HG02588 (cell line): ENCODE results near the gene BDP1.
"Not testable (repeated sequence)": the region's sequence is repeated elsewhere in the genome, so short reads cannot be mapped to it uniquely, and the experiment has no call there.

ENCODE experiments used
- ATAC-seq: cut with Tn5 transposase; IDR thresholded peaks from one replicate; pipeline ENCODE4 v1.9.1; 2021; ENCODE audit warnings: mild to moderate bottlenecking, moderate library complexity; ENCODE audit not compliant: unreplicated experiment

Gene BDP1

DNA sequence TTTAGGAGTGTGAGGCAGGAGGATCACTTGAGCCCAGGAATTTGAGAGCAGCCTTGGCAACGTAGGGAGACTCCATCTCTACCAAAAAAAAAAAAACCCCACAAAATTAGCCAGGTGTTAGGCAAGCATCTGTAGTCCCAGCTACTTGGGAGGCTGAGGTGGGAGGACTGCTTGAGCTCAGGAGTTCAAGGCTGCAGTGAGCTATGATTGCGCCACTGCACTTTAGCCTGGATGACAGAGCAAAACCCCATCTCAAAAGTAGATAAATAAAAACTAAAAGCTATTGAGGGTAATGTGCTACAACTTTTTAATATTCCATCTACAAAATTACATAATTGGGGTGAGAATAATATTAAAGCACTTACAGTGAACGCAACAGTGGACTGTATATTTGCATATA lies 5.9 kb downstream of the BDP1 start:
- ATAC-seq, result no peak

DNA sequence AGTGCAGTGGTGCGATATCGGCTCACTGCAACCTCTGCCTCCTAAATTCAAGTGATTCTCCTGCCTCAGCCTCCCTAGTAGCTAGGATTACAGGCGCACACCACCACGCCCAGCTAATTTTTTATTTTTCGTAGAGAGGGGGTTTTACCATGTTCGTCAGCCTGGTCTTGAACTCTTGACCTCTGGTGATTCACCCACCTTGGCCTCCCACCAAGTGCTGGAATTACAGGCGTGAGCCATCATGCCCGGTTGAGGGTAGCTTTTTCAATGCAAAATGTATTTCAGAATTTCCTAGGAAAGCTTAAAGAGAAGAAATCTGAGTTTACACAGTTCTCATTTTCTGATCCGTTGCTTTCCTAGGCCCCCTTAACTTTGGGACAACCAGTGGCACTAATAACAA lies 15.7 kb downstream of the BDP1 start:
- ATAC-seq, result no peak

DNA sequence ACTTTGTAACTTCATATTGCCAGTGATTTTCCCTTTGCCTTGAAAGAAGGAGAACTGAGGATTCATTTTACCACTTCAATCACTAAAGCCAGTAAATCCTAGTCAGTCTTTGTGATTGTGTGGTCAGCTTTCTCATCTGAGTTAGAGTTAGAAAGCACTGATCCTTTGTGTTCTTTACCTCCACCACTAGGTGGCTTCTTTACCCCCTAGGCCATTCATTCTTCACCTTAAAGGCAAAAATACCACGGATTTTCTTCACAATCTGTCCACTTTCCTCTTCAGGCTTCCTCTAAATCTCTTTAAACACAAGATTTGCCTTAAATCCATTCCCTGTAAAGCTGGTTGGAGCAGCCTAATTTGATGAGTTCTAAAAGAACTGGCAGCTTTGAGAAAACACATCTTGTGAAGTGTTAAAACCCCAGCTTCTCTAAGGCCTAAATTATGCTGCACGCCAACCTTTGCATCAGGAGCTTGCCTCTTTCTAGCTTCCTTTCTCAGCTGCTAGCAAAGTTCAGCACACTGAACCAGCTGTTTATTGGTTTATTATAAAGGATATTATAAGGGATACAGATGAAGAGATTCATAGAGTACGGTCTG lies 20.4 kb downstream of the BDP1 start:
- ATAC-seq, result no peak

DNA sequence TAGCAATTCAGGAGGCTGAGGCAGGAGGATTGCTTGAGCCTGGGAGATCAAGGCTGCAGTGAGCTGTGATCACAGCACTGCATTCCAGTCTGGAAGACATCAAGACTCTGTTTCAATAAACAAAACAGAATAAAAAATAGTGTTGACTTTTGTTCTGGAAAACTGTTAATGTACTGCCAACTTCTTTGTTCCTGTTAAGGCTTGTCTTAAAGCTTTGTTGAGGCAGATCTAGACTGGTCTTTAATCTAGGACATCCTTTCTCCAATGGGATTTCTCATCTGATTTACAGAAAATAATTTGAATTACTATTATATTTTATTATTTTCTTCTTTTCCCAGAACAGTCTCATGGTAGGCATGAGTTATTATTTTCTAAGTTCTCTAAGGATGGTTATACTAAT lies 26.0 kb downstream of the BDP1 start:
- no peak for ATAC-seq

DNA sequence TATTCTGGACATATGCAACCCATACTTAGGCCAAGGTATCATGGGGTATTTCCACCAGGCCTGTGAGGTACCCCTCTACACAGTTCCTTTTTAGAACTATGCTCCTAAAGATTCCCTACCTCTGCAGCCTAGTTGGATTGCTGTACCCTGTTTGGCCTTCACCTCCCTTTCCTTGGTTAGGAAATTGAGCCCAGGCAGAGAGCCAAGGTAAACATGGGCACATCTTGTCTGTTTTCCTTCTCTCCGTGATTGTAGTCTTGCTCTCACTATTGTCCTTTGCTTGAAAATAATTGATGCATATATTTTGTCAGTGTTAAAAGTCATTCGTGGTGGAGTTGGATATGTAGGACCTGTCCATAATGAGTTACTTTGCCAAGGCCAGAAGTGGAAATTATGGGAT lies 26.7 kb downstream of the BDP1 start:
- no peak for ATAC-seq

DNA sequence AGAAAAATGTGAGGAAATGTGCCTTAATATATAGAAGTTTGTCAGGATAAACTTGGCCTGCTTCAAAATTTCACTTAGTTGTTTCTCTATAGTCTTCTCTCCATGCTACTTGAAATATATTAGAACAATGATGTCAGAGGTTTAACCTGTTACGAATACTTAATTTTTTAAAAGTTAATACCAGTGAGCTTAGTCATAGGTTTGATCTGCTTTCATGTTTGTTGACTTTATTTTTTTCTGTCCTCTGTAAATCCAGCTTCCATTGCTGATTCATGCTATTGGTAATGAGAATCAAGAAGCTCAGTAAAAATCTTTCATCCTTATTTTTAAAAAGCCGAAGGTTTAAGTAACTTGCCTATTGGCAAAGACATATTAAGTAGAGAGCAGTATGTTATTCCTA lies 27.9 kb downstream of the BDP1 start:
- ATAC-seq, result no peak

DNA sequence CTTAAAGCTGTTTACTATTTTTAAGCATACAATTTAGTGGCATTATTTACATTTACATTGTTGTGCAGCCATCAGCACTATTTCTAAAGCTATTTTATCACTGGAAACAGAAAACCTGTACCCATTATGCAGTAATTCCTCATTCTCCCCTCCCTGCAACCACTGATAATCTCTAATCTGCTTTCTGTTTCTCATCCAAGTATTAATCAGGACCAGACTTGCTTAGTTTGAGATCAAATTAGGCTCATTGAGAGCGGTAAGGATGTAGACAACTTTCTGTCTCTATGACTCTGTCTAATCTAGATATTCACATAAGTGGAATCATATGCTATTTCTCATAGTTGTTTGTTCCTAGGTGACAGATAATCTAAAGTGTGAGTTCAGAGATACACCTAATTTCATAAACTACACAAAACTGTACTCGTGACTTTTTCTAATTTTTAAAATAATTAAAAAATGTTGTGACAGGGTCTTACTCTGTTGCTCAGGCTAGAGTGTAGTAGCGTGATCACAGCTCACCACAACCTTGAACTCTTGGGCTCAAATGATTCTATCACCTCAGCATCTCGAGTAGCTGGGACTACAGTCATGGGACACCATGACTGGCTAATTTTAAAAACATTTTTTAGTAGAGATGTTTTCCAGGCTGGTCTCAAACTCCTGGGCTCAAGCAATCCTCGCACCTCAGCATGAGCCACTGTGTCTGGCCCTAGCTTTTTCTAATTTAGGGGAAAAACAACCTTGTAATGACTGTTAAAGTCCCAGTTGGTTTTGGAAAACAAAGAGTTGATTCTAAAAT lies 37.6 kb downstream of the BDP1 start:
- no peak for ATAC-seq

DNA sequence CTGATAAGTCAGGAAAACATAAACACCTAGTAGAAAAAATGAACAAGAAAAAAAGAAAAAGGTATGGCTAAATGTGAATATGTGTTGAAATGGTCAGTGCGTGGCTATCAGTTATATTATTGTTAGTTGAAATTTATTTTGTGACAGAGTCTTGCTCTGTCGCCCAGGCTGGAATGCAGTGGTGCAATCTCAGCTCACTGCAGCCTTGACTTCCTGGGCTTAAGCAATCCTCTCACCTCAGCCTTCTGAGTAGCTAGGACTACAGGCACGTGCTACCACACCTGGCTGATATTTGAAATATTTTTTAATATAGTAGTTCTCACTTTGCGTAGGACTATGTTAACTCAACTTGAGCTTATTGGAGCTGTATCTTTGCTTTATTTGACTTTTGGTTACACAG lies 38.8 kb downstream of the BDP1 start:
- not testable (repeated sequence) for ATAC-seq

DNA sequence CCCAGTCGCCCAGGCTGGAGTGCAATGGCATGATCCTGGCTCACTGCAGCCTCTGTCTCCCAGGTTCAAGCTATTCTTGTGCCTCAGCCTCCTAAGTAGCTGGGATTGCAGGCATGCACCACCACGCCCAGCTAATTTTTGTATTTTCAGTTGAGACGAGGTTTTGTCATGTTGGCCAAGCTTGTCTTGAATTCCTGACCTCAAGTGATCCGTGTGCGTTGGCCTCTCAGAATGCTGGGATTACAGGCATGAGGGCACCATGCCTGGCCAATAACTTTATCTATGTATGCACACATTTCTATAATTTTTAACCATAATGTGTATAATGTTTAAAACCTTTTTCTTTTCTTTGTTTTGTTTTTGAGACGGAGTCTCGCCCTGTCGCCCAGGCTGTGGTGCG lies 43.3 kb downstream of the BDP1 start:
- ATAC-seq, result not testable (repeated sequence)

DNA sequence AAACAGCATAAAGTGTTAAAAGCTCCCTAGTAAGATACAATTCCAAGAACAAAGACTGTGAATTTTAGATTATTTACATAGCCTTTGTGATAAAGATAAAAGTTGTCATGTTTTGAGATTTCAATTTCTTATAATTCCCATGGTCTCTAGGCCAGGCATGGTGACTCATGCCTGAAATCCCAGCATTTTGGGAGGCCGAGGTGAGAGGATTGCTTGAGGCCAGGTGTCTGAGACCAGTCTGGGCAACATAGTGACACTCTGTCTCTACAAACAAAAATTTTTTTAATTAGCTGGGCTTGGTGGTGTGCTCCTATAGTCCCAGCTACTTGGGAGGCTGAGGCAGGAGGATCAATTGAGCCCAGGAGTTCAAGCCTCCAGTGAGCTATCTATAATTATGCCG lies 48.1 kb downstream of the BDP1 start:
- ATAC-seq, result no peak

DNA sequence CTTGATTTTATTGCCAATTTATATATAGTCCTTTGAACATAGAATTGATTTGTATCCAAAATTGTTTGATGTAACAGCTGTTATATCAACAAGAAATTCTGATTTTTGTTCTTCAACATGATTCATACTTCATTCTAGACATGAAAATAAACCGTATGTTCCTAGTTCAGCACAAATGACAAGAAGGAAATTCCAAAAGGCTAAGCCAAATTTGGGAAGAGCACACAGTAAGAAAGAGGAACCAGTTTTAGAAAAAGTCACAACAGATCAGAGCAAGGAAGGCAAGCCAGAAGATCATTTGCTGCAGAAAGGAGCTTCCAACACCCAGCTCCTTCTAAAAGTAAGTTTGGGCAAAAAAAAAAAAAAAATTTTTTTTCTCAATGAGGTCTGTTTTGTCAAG lies 66.7 kb downstream of the BDP1 start:
- no peak for ATAC-seq

DNA sequence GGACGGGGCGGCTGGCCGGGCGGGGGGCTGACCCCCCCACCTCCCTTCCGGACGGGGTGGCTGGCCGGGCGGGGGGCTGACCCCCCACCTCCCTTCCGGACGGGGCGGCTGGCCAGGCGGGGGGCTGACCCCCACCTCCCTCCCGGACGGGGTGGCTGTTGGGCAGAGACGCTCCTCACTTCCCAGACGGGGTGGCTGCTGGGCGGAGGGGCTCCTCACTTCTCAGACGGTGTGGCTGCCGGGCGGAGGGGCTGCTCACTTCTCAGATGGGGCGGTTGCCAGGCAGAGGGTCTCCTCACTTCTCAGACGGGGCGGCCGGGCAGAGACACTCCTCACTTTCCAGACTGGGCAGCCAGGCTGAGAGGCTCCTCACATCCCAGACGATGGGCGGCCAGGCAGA lies 70.2 kb downstream of the BDP1 start:
- ATAC-seq, result not testable (repeated sequence)

DNA sequence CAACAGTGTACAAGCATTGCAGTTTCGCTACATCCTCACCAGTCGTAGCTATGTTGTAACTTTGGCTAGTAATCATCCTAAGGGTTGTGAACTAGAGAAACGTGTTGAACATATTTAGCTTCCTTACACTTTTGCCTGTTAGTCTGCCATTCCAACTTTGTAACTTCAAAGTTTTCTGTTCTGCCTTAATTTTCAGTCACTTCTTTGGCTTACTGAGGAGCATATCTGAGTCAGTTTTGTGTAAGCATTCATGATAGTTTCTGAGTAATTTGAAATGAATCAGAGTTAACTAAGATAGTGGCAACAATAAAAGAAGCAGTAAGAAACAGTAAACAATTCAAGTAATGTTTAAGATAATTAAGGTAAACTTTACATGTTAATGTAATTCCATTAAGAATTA lies 72.8 kb downstream of the BDP1 start:
- no peak for ATAC-seq

DNA sequence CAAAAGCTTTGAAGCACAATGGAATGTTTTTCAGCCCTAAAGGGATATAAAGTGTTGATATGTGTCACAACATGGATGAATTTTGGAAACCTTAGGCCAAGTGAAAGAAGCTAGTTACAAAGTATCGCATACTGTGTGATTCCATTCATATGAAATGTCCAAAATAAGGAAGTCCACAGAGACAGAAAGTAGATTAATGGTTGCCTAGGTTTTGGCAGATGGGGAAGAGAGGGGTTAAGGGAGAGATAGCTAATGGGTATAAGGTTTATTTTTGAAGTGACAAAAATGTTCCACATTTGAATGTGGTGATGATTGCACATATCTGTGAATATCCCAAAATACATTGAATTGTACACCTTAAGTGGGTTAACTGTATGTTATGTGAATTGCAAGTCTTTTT lies 74.2 kb downstream of the BDP1 start:
- no peak for ATAC-seq

DNA sequence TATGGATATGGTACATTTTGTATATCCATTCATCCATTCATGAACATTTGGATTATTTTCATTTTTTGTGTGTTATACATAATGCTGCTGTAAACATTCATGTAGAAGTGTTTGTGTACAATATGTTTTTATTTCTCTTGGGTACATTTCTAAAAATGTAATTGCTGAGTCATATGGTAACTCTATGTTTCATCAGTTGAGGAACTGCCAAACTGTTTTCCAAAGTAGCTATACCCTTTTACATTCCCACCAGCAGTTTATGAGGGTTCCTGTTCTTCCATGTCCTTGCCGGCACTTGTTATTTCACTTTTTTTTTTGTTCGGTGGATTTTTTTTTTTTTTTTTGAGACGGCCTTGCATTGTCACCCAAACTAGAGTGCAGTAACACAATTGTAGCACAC lies 77.7 kb downstream of the BDP1 start:
- no peak for ATAC-seq

DNA sequence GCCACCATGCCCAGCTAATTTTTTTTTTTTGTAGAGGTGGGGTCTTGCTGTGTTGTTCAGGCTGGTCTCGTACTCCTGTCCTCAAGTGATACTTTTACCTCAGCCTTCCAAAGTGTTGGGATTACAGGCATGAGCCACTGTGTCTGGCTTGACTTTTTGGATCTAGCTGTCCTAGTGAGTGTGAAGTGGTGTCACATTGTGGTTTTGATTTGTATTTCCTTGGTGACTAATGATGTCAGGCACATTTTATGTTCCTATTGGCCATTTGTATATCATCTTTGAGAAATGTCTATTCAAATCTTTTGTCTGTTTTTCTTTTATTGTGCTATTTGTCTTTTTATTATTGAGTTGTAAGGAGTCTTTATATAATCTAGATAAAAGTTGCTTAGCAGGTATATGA lies 78.2 kb downstream of the BDP1 start:
- no peak for ATAC-seq

DNA sequence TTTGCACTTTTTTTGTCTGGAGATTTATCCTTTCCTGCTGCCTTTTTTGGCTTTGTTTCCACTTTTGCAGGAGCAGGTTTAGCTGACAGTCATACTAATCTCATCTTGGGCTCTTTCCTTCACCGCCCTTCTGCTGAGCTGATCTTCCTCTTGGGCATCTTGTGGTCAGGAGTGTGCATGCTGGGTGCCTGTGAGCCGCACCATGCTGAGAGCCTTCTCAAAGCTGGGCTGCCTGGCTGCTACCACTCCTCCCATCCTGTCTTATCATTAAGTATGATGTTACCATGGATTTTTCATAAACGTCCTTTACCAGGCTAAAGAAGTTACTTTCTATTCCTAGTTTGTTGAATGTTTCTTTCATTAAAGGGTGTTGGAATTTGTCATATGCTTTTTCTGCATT lies 82.2 kb downstream of the BDP1 start:
- no peak for ATAC-seq

DNA sequence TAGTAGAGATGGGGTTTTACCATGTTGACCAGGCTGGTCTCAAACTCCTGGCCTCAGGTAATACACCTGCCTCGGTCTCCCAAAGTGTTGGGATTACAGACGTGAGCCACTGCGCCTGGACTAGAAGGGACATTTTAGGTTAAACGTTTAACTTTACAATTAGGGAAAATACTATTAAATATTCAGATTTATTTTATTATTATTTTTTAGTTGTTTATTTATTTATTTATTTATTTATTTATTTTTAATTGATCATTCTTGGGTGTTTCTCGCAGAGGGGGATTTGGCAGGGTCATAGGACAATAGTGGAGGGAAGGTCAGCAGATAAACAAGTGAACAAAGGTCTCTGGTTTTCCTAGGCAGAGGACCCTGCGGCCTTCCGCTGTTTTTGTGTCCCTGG lies 95.4 kb downstream of the BDP1 start:
- not testable (repeated sequence) for ATAC-seq

DNA sequence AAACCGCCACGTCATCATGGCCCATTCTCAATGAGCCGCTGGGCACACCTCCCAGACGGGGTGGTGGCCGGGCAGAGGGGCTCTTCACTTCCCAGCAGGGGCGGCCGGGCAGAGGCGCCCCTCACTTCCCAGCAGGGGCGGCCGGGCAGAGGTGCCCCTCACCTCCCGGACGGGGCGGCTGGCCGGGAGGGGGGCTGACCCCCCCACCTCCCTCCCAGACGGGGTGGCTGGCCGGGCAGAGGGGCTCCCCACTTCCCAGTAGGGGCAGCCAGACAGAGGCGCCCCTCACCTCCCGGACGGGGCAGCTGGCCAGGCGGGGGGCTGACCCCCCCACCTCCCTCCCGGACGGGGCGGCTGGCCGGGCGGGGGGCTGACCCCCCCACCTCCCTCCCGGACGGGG lies 96.1 kb downstream of the BDP1 start:
- not testable (repeated sequence) for ATAC-seq

DNA sequence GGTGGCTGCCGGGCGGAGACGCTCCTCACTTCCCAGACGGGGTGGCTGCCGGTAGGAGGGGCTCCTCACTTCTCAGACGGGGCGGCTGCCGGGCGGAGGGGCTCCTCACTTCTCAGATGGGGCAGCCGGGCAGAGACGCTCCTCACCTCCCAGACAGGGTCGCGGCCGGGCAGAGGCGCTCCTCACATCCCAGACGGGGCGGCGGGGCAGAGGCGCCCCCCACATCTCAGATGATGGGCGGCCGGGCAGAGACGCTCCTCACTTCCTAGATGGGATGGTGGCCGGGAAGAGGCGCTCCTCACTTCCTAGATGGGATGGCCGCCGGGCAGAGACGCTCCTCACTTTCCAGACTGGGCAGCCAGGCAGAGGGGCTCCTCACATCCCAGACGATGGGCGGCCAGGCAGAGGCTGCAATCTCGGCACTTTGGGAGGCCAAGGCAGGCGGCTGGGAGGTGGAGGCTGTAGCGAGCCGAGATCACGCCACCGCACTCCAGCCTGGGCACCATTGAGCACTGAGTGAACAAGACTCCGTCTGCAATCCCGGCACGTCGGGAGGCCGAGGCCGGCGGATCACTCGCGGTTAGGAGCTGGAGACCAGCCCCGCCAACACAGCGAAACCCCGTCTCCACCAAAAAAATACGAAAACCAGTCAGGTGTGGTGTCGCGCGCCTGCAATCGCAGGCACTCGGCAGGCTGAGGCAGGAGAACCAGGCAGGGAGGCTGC lies 96.7 kb downstream of the BDP1 start:
- not testable (repeated sequence) for ATAC-seq

DNA sequence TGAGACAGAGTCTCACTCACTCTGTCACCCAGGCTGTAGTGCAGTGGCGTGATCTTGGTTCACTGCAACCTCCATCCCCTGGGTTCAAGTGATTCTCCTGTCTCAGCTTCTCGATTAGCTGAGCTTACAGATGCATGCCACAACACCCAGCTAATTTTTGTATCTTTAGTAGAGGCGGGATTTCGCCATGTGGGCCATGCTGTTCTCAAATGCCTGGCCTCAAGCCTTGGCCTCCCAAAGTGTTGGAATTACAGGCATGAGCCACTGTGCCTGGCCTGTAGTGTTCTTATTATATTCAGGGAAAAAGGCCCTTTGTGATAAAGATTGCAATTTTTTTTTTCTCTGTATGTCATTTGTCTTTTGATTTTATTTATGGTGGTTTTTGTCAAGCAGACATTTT lies 107.7 kb downstream of the BDP1 start:
- ATAC-seq, result no peak

DNA sequence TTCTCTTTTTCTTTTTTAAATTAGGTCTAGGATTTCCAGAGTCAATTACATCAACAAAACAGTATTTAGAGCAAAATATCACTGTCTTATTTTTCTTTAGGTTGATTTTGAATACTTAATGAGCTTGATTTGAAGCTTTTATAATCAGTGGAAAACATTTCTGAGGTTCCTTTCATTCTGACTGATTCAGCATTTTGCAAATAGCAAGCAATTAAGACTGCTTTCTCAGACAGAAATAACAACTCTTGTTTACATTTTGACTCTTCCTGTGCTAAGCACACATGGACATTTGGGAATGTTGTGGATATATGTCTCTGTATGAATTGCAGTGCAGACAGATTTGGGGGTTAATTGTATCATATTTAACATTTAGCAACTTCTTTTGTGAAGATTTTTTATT lies 109.4 kb downstream of the BDP1 start:
- ATAC-seq, result no peak
